ENCODE measurements around the gene MYOD1.

MYOD1 gene

GRCh38 chr11:17769218-17769617, 49.8 kb downstream of the MYOD1 start:
- Histone ChIP-seq H3K4me3 (ENCODE audit: low read depth, low read length) (no peak overlapping the region), H3K27me3 (replicated peaks) (no peaks in the 10 kb centered on the region), H3K36me3 (replicated peaks) (no peaks in the 10 kb centered on the region), H3K27ac (no peak overlapping the region)
- DNase-seq = no peak
- in situ Hi-C loops (cut with HindIII; ENCODE audit: low pct_ligation_motif_present, low sequenced_read_pairs) = no loop called here
- no peak for TF ChIP-seq CTCF (IDR thresholded peaks at IDR 0.05; ENCODE audit: low read depth, low read length, missing control alignments)

DNA sequence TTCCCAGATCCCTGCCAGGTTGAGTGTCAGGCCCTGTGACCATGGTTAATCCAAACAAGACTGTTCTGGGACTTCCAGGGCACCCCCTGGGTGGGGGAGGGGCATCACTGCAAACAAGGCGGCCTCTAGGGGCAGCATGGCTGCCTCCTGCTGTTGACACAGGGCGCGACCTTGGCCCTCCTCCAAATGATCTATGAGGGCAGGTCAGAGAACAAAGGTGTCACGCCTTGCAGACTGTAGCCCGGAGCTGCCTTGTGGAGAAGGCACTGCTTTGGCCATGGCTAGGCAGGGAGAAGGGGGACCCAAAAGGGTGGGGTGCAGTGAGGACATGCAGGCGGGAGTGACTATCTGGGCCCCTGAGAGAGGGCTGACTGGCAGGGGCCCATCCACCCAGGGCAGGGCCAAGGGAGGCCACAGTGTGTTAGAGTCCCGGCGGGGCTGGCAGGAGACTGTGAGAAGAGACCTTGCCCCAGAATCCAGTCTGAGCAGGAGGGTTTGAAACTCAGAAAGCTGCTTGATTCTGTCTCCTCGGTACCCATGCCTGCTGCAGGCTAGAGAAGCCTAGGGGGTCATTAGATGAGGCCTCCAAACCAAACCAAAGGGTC, 50.8 kb downstream of the MYOD1 start:
- no peak for TF ChIP-seq CTCF (IDR thresholded peaks at IDR 0.05; ENCODE audit: low read depth, low read length, missing control alignments)
- in situ Hi-C loops (cut with HindIII; ENCODE audit: low pct_ligation_motif_present, low sequenced_read_pairs) = no loop called here
- H3K4me3 ChIP-seq (ENCODE audit: low read depth, low read length) = no peak overlapping the region
- H3K36me3 ChIP-seq (replicated peaks) = no peaks in the 10 kb centered on the region
- DNase-seq = no peak
- H3K27me3 ChIP-seq (replicated peaks) = no peaks in the 10 kb centered on the region
- no peak overlapping the region for H3K27ac ChIP-seq

- no peaks in the 10 kb centered on the region for H3K36me3 ChIP-seq (replicated peaks)
- in situ Hi-C loops (cut with HindIII; ENCODE audit: low pct_ligation_motif_present, low sequenced_read_pairs) = no loop called here
- peak; percentile 38 for TF ChIP-seq CTCF (IDR thresholded peaks at IDR 0.05; ENCODE audit: low read depth, low read length, missing control alignments)
- H3K27ac ChIP-seq = no peak overlapping the region
- DNase-seq = no peak
- no peaks in the 10 kb centered on the region for H3K27me3 ChIP-seq (replicated peaks)
- H3K4me3 ChIP-seq (ENCODE audit: low read depth, low read length) = no peak overlapping the region
These were observed 51.5 kb downstream of the MYOD1 start for GRCh38 chr11:17770917-17771316.

- H3K27me3 ChIP-seq (replicated peaks) = no peaks in the 10 kb centered on the region
- H3K36me3 ChIP-seq (replicated peaks) = no peaks in the 10 kb centered on the region
- TF ChIP-seq CTCF (IDR thresholded peaks at IDR 0.05; ENCODE audit: low read depth, low read length, missing control alignments) = no peak
- in situ Hi-C loops (cut with HindIII; ENCODE audit: low pct_ligation_motif_present, low sequenced_read_pairs) = no loop called here
- H3K27ac ChIP-seq = no peak overlapping the region
- no peak overlapping the region for H3K4me3 ChIP-seq (ENCODE audit: low read depth, low read length)
- no peak for DNase-seq
These were observed 52.0 kb downstream of the MYOD1 start for GRCh38 chr11:17771415-17771814.
